NK-92 (cell line): ENCODE results near the gene ARMC2.

ENCODE experiments used
- DNase-seq: peaks from one replicate; lab custom pipeline; 2025; ENCODE audit not compliant: unreplicated experiment; lab: John Stamatoyannopoulos, UW

Gene ARMC2

GRCh38 chr6:109010705-109011102 is 162.5 kb downstream of the ARMC2 start:
- DNase-seq, result no peak

GRCh38 chr6:109013656-109014305 is 165.6 kb downstream of the ARMC2 start:
- DNase-seq, result no peak

DNA sequence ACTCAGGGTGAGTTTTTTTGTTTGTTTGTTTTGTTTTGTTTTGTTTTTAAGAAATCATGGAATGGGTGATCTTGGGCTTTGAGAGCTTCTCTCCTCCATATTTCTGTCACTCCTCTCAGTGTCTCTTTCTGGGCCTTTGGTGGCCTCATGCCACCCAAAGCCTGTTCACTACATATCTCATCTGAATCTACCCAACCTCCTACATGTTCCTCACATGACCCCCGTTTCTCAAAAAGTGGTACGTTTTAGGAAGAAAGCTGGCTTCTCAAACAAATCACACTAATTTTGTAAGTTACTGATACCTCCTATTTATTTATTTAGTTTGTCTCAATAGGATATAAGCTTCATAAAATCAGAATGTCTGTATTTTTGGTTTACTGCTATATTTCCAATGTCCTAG is 166.4 kb downstream of the ARMC2 start:
- DNase-seq, result no peak

DNA sequence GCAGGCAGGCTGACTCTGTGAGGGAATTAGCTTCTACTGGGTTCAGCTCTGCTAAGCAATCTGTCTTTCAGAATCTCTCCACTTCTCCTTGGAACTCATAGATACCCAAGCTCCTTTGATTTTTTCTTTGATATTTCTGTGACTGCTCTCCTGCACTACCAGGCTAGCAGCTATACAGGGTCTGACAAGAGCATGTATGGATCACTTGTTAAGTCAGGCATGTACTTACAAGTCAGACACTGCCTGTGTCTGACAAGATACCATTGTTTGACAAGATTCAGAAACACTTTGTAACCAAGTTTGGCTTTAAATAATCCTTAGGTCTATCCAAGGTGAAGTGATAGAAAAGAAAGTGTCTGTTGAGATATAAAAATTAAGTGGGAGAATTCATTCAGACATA is 167.0 kb downstream of the ARMC2 start:
- DNase-seq, result no peak

- no peak for DNase-seq
These were observed 171.7 kb downstream of the ARMC2 start for GRCh38 chr6:109019911-109020310.

- DNase-seq, result no peak
These were observed 173.6 kb downstream of the ARMC2 start for GRCh38 chr6:109021870-109022269.

DNA sequence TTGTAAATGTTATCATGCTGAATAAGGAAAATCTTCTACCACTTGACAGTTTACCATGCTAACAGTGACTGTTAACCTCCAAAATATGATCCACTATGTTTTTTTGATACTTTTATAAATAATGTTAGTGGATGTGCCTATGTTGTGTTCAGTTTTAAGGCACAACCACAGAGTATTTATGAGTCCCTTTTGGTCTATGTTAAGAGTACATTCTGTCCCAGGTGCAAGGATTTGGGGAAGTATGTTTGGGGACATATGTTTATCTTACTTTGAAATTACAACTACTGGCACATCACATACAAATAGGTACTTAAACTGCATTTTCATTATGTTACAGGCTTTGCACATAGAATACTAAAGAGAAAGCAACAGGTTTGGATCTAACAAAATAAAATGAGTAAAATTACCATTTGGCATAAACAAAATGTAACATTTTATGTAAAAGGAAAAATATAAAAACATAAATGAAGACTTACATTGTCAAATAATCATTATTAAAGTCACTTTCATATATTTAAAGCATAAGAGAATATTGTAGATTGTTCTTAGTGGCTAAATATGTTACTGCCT is 175.2 kb downstream of the ARMC2 start:
- no peak for DNase-seq
